COR-L47 (cell line): ENCODE measurements around the gene PSMD1.
"Not testable (repeated sequence)": the region's sequence is repeated elsewhere in the genome, so short reads cannot be mapped to it uniquely, and the experiment has no call there.

ENCODE experiments used
- DNase-seq: peaks from one replicate; lab custom pipeline; 2025; lab: John Stamatoyannopoulos, UW

The PSMD1 gene

GRCh38 chr2:231187736-231188505 is 131.3 kb downstream of the PSMD1 start:
- DNase-seq: no peak

GRCh38 chr2:231188506-231189170 is 132.0 kb downstream of the PSMD1 start:
- no peak for DNase-seq

- no peak for DNase-seq
These were observed 132.5 kb downstream of the PSMD1 start for GRCh38 chr2:231189171-231189530.

- no peak for DNase-seq
These were observed 133.2 kb downstream of the PSMD1 start for GRCh38 chr2:231189571-231190495.

- no peak for DNase-seq
These were observed 134.0 kb downstream of the PSMD1 start for GRCh38 chr2:231190531-231191197.

- no peak for DNase-seq
These were observed 135.5 kb downstream of the PSMD1 start for GRCh38 chr2:231191896-231192872.

GRCh38 chr2:231193216-231193615 is 136.5 kb downstream of the PSMD1 start:
- DNase-seq: no peak

GRCh38 chr2:231196592-231196991 is 139.9 kb downstream of the PSMD1 start:
- DNase-seq: no peak

GRCh38 chr2:231197196-231197595 is 140.5 kb downstream of the PSMD1 start:
- DNase-seq: not testable (repeated sequence)

- DNase-seq: no peak
These were observed 141.1 kb downstream of the PSMD1 start for GRCh38 chr2:231197706-231198290.

GRCh38 chr2:231198291-231199173 is 141.9 kb downstream of the PSMD1 start, which contains the start of gene ARMC9:
TSS of gene ARMC9 (plus strand) at chr2:231198631. CDS start at chr2:231206239, 7,608 bp downstream.
- DNase-seq: peak; percentile 33

GRCh38 chr2:231199219-231199618 is 142.6 kb downstream of the PSMD1 start:
- DNase-seq: no peak

- no peak for DNase-seq
These were observed 144.3 kb downstream of the PSMD1 start for GRCh38 chr2:231200805-231201474.

- no peak for DNase-seq
These were observed 144.8 kb downstream of the PSMD1 start for GRCh38 chr2:231201475-231201814.

GRCh38 chr2:231203087-231203486 is 146.4 kb downstream of the PSMD1 start:
- no peak for DNase-seq

- DNase-seq: no peak
These were observed 147.5 kb downstream of the PSMD1 start for GRCh38 chr2:231204146-231204545.

- no peak for DNase-seq
These were observed 147.9 kb downstream of the PSMD1 start for GRCh38 chr2:231204581-231204980.

GRCh38 chr2:231207734-231208133 is 151.1 kb downstream of the PSMD1 start:
- no peak for DNase-seq

- DNase-seq: no peak
These were observed 154.1 kb downstream of the PSMD1 start for GRCh38 chr2:231210782-231211181.
